ENCODE measurements around the gene IL27RA.
A peak's percentile ranks its signal among the peaks of the same experiment; 100 is the strongest.

DNA sequence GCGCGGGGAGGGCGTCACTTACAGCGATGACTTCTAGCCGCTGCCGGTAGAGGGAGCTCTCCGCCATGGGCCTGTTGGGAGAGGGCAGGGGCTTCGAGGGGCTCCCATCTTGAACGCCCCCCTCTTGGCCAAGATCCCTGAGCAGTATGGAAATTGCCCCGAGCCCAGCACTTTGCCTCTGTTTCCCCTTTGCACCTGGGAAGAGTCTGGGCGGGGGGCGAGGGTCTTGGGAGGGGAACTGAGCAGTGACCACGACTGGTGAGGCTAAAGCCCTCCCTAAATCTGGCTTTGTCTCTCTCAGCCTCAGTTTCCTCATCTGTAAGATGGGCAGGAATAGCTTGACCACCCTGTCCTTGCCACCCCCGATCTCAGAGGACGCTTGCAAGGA, 27.5 kb downstream of the IL27RA start:
- TF ChIP-seq RAD21 (IDR thresholded peaks at IDR 0.05; ENCODE audit: low read depth): peak; percentile 15; the same call in 1 of the 2 replicates
- TF ChIP-seq, protein P1, sequence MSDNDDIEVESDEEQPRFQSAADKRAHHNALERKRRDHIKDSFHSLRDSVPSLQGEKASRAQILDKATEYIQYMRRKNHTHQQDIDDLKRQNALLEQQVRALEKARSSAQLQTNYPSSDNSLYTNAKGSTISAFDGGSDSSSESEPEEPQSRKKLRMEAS (IDR thresholded peaks at IDR 0.05): no peak
